Peyer's patch (tissue), 4 donors: Measurements from ENCODE around the gene NSMF.

ENCODE experiments used
- POLR2A ChIP-seq, 2 donors: fragments of 450-650 bp; IDR thresholded peaks; one replicate each; pipeline ENCODE4 v1.5.1; 2017; ENCODE audit warnings: antibody characterized with exemption in 2 of 2, mild to moderate bottlenecking in 2 of 2, moderate library complexity in 2 of 2
- TF ChIP-seq, protein P1 (sequence below), 6 experiments: fragments of 450-650 bp in 4 of 6; fragments of 200-600 bp in 2 of 6; sonication (generic) in 1 of 6; IDR thresholded peaks; one replicate each; pipeline ENCODE4 v1.5.1; 2017 to 2019; ENCODE audit warnings: antibody characterized with exemption in 6 of 6, mild to moderate bottlenecking in 3 of 6, moderate library complexity in 1 of 6

GRCh38 chr9:137406085-137406760 lies 52.9 kb downstream of the NSMF start:
- TF ChIP-seq, protein P1, sequence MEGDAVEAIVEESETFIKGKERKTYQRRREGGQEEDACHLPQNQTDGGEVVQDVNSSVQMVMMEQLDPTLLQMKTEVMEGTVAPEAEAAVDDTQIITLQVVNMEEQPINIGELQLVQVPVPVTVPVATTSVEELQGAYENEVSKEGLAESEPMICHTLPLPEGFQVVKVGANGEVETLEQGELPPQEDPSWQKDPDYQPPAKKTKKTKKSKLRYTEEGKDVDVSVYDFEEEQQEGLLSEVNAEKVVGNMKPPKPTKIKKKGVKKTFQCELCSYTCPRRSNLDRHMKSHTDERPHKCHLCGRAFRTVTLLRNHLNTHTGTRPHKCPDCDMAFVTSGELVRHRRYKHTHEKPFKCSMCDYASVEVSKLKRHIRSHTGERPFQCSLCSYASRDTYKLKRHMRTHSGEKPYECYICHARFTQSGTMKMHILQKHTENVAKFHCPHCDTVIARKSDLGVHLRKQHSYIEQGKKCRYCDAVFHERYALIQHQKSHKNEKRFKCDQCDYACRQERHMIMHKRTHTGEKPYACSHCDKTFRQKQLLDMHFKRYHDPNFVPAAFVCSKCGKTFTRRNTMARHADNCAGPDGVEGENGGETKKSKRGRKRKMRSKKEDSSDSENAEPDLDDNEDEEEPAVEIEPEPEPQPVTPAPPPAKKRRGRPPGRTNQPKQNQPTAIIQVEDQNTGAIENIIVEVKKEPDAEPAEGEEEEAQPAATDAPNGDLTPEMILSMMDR (IDR thresholded peaks at IDR 0.05): no peak
- TF ChIP-seq POLR2A (IDR thresholded peaks at IDR 0.05): no peak
